SK-N-MC (cell line): ENCODE measurements around the gene DISC1.

Experiments
- DNase-seq: peaks from one replicate; pipeline ENCODE4 v3.0.0-alpha.2; 2011; ENCODE audit warnings: low read depth, low spot score
- H3K27ac ChIP-seq: fragments of 200-600 bp; sonication (generic); 2 replicates; pipeline ENCODE4 v1.5.1; 2016; ENCODE audit warnings: mixed run types
- H3K36me3 ChIP-seq: fragments of 200-600 bp; sonication (generic); 2 replicates; pipeline ENCODE4 v1.6.1; 2017; ENCODE audit warnings: antibody characterized with exemption, low read length, mixed read lengths; ENCODE audit not compliant: insufficient read depth
- H3K4me3 ChIP-seq: fragments of 200-600 bp; sonication (generic); 2 replicates; pipeline ENCODE4 v1.5.1; 2016
- H3K9ac ChIP-seq: fragments of 200-600 bp; sonication (generic); 2 replicates; pipeline ENCODE4 v1.8.0; 2017; ENCODE audit warnings: mixed run types, mixed read lengths; ENCODE audit not compliant: insufficient read length
- H3K9me3 ChIP-seq: fragments of 200-600 bp; sonication (generic); 2 replicates; pipeline ENCODE4 v1.6.1; 2017; ENCODE audit warnings: low read depth, mild to moderate bottlenecking, antibody characterized with exemption, low read length, moderate library complexity, mixed read lengths
- EZH2 ChIP-seq: fragments of 200-600 bp; sonication (generic); IDR thresholded peaks from one replicate; pipeline ENCODE4 v1.6.1; 2017; ENCODE audit warnings: antibody characterized with exemption
- FOXP2 ChIP-seq: optimal IDR thresholded peaks from 2 replicates; pipeline ENCODE3; 2011; ENCODE audit warnings: mild to moderate bottlenecking, moderate library complexity; ENCODE audit not compliant: insufficient read depth; ENCODE audit errors: extremely low read length, control extremely low read depth
- POLR2AphosphoS5 ChIP-seq: IDR thresholded peaks from 2 replicates; pipeline ENCODE4 v1.6.1; 2012; ENCODE audit warnings: mild to moderate bottlenecking, low read depth, low read length, borderline replicate concordance

DISC1 gene

GRCh38 chr1:231919239-231919885, 292.8 kb downstream of the DISC1 start:
- H3K9me3 ChIP-seq: no peaks in the 10 kb centered on the region
- H3K27ac ChIP-seq: no peak overlapping the region
- no peak for DNase-seq
- H3K4me3 ChIP-seq: no peak overlapping the region
- TF ChIP-seq POLR2AphosphoS5 (no peak), FOXP2 (no peak), EZH2 (no peak)
- no peaks in the 10 kb centered on the region for H3K36me3 ChIP-seq
- H3K9ac ChIP-seq: no peak overlapping the region

DNA sequence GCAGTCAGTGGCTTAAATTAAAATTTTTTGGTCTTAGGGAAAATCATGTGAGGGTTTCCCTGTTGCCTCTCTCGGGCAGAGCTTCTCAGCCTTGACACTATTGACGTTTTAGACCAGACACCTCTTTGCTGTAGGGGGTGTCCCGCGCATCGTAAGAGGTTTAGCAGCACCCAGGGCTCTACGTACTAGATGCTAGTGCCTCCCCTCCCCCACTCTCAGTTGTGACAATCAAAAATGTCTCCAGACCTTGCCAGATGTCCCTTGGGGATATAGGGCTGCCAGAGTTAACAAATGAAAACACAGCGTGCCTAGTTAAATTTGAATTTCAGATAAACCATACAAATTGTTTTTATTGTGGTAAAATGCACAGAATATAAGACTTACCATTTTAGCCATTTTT, 293.3 kb downstream of the DISC1 start:
- no peak for DNase-seq
- Histone ChIP-seq H3K9ac (no peak overlapping the region), H3K4me3 (no peak overlapping the region), H3K9me3 (no peaks in the 10 kb centered on the region), H3K27ac (no peak overlapping the region), H3K36me3 (no peaks in the 10 kb centered on the region)
- TF ChIP-seq FOXP2 (no peak), EZH2 (no peak), POLR2AphosphoS5 (no peak)

GRCh38 chr1:231921646-231922345, 295.2 kb downstream of the DISC1 start:
- no peak for DNase-seq
- Histone ChIP-seq H3K36me3 (no peaks in the 10 kb centered on the region), H3K9me3 (no peaks in the 10 kb centered on the region), H3K27ac (no peak overlapping the region), H3K4me3 (no peak overlapping the region), H3K9ac (no peak overlapping the region)
- TF ChIP-seq POLR2AphosphoS5 (no peak), FOXP2 (no peak), EZH2 (no peak)

DNA sequence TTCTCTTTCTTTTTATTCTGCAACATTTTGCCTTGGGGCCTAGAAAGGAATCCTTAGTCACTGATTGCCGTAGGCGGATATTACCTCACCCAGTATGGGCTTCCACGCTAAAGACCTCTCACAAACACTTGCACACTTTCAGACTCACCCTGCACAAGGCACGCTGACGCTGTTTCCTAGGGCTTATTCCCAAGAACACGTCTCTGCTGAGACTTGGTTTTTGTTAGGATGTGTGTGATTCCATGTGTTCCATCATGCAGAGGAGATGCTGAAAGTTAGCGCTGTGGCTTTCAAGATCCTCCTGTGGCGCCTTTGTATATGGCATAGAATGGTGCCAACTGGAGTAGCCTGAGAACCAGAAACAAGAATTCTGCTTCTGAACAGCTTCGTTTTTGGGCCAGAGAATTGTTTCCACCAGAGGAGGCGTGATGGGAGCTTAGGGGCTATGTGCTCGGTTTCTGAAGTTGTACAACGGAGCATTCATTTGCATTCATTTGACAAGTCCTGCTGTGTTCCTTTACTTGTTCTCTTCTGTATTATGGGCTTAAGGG, 297.0 kb downstream of the DISC1 start:
- Histone ChIP-seq H3K9ac (no peak overlapping the region), H3K9me3 (no peaks in the 10 kb centered on the region), H3K27ac (no peak overlapping the region), H3K36me3 (no peaks in the 10 kb centered on the region), H3K4me3 (no peak overlapping the region)
- no peak for DNase-seq
- TF ChIP-seq EZH2 (no peak), POLR2AphosphoS5 (no peak), FOXP2 (no peak)

DNA sequence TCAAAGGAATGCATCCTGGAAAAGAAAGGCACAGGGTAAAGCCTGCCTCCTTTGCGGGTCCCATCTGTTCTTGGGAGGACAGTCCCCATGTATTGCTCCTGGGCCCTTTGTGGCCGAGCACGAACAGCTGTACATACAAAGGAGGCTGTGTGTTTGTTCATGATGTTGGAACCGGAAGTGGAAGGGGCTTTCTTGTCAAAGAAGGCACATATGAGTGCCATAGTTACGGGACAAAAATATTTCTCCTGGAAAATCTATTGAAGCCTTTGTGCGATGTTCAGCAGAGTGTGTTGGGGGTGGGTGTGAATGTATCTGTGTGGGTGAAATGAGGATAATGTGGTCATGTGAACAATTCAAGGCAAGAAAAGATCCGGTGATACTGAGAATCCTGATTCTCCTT, 297.6 kb downstream of the DISC1 start:
- DNase-seq: no peak
- TF ChIP-seq FOXP2 (no peak), EZH2 (no peak), POLR2AphosphoS5 (no peak)
- Histone ChIP-seq H3K9ac (no peak overlapping the region), H3K27ac (no peak overlapping the region), H3K36me3 (no peaks in the 10 kb centered on the region), H3K4me3 (no peak overlapping the region), H3K9me3 (no peaks in the 10 kb centered on the region)

- TF ChIP-seq EZH2 (no peak), POLR2AphosphoS5 (no peak), FOXP2 (no peak)
- Histone ChIP-seq H3K36me3 (no peaks in the 10 kb centered on the region), H3K4me3 (no peak overlapping the region), H3K9me3 (no peaks in the 10 kb centered on the region), H3K27ac (no peak overlapping the region), H3K9ac (no peak overlapping the region)
- no peak for DNase-seq
Observed at GRCh38 chr1:231925864-231926263, 299.3 kb downstream of the DISC1 start.

- H3K9ac ChIP-seq: no peak overlapping the region
- no peak overlapping the region for H3K4me3 ChIP-seq
- H3K36me3 ChIP-seq: no peaks in the 10 kb centered on the region
- DNase-seq: no peak
- TF ChIP-seq POLR2AphosphoS5: no peak
- TF ChIP-seq FOXP2: no peak
- no peak for TF ChIP-seq EZH2
- no peak overlapping the region for H3K27ac ChIP-seq
- no peaks in the 10 kb centered on the region for H3K9me3 ChIP-seq
Observed at GRCh38 chr1:231926340-231926739, 299.8 kb downstream of the DISC1 start.

DNA sequence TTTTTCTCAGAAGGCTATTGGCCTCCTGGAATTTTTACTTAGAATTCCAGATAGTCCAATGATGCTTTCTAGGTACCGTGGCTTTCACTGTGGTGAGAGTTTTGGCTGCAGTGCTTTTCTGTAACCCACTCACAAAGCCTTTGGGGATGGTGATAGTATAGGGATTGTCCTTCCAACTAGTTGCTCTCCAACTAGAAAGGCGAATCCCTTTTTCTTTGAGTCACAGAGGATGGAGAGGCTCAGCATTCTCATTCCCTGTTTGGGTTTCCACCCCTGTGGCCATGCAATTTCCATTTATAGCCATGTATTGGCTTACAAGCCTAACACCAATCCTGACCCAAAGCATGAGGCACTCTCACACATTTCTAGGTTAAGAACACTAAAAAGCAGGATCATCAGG, 300.3 kb downstream of the DISC1 start:
- H3K36me3 ChIP-seq: no peaks in the 10 kb centered on the region
- no peak overlapping the region for H3K9ac ChIP-seq
- H3K4me3 ChIP-seq: no peak overlapping the region
- no peak overlapping the region for H3K27ac ChIP-seq
- no peak for TF ChIP-seq EZH2
- no peak for TF ChIP-seq POLR2AphosphoS5
- TF ChIP-seq FOXP2: no peak
- no peak for DNase-seq
- H3K9me3 ChIP-seq: no peaks in the 10 kb centered on the region

DNA sequence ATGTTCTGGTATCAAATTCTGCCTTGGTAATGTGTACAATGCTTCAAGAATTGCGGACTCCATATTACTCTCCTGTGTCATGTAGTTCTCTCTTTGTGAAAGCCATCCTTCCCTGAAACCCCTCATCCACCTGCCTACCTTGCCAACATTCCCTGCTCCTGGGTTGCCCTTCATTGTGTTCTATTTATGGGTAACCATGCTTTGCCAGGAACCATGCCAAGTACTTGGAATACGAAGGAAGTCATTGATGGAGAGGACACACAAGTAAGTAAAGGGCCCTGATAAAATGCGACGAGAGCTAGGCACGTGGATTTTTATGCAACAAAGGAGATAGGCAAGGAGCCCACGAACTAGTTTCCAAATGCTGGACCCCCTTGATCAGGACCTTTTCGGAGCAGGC, 300.8 kb downstream of the DISC1 start:
- no peak overlapping the region for H3K9ac ChIP-seq
- H3K4me3 ChIP-seq: no peak overlapping the region

More for the DNA sequence above, 300.8 kb downstream of the DISC1 start:
- no peaks in the 10 kb centered on the region for H3K9me3 ChIP-seq
- no peak overlapping the region for H3K27ac ChIP-seq
- DNase-seq: no peak
- no peaks in the 10 kb centered on the region for H3K36me3 ChIP-seq
- no peak for TF ChIP-seq FOXP2
- TF ChIP-seq POLR2AphosphoS5: no peak
- no peak for TF ChIP-seq EZH2
